HepG2 (cell line): ENCODE measurements around the gene EHD1. TPM values are rescaled to one million over a fixed set of nuclear protein-coding genes. Genes with fewer than 3 reads are reported as not detected.

Experiments
- ARNT ChIP-seq: fragments of 450-650 bp; IDR thresholded peaks from 2 replicates; pipeline ENCODE4 v1.6.1; 2017
- BCL6 ChIP-seq: IDR thresholded peaks from 2 replicates; pipeline ENCODE4 v1.6.1; 2016; ENCODE audit warnings: missing genetic modification reagents, missing compliant biosample characterization
- DNMT1 ChIP-seq: sonication (generic); formaldehyde crosslinking; IDR thresholded peaks from 2 replicates; pipeline ENCODE4 v1.5.1; 2020; ENCODE audit warnings: mild to moderate bottlenecking, missing genetic modification reagents
- HDAC6 ChIP-seq: fragments of 200-600 bp; sonication (generic); IDR thresholded peaks from 2 replicates; pipeline ENCODE4 v1.7.0; 2017; ENCODE audit warnings: mild to moderate bottlenecking, antibody characterized with exemption, low read length, low read depth
- HMGA1 ChIP-seq: sonication (generic); formaldehyde crosslinking; conservative IDR thresholded peaks from 2 replicates; pipeline ENCODE4 v1.4.0; 2020; ENCODE audit warnings: missing genetic modification reagents
- HMGXB4 ChIP-seq, 2 experiments: sonication (generic) in 1 of 2; formaldehyde crosslinking in 1 of 2; IDR thresholded peaks; 2 replicates each; pipeline versions ENCODE4 v1.4.0 to v1.6.1; 2018 to 2020; ENCODE audit warnings: missing genetic modification reagents in 2 of 2, borderline replicate concordance in 1 of 2, low read depth in 1 of 2, mild to moderate bottlenecking in 1 of 2, missing biosample characterization in 1 of 2
- NFE2L1 ChIP-seq: sonication (generic); formaldehyde crosslinking; IDR thresholded peaks from 2 replicates; pipeline ENCODE4 v1.4.0; 2020; ENCODE audit warnings: missing genetic modification reagents, mild to moderate bottlenecking, borderline replicate concordance
- NR2F1 ChIP-seq, 2 experiments: fragments of 450-650 bp in 1 of 2; formaldehyde crosslinking in 1 of 2; IDR thresholded peaks; 2 replicates each; pipeline versions ENCODE4 v1.5.0 to v1.6.1; 2016 to 2020; ENCODE audit warnings: mild to moderate bottlenecking in 1 of 2, missing compliant biosample characterization in 1 of 2, missing genetic modification reagents in 1 of 2, moderate library complexity in 1 of 2
- REST ChIP-seq, 2 experiments: IDR thresholded peaks; 2 replicates each; pipeline ENCODE4 v1.6.1; 2011 to 2012; ENCODE audit warnings: low read length in 2 of 2, borderline replicate concordance in 1 of 2, low read depth in 1 of 2, mild to moderate bottlenecking in 1 of 2, moderate library complexity in 1 of 2
- RFX1 ChIP-seq: fragments of 450-650 bp; IDR thresholded peaks from 2 replicates; pipeline ENCODE4 v1.6.1; 2017
- SIN3B ChIP-seq: fragments of 150-350 bp; IDR thresholded peaks from 2 replicates; pipeline ENCODE4 v1.6.1; 2014; ENCODE audit warnings: low read length
- SIX4 ChIP-seq: sonication (generic); formaldehyde crosslinking; IDR thresholded peaks from 2 replicates; pipeline ENCODE4 v1.4.0; 2020; ENCODE audit warnings: missing genetic modification reagents
- SKI ChIP-seq: fragments of 450-650 bp; IDR thresholded peaks from one replicate; pipeline ENCODE4 v1.6.1; 2018; ENCODE audit warnings: mild to moderate bottlenecking; ENCODE audit not compliant: partially characterized antibody
- SRF ChIP-seq: IDR thresholded peaks from 2 replicates; pipeline ENCODE4 v1.6.1; 2011; ENCODE audit warnings: mild to moderate bottlenecking, low read depth, low read length, moderate library complexity
- SSRP1 ChIP-seq: IDR thresholded peaks from 2 replicates; pipeline ENCODE4 v1.6.1; 2016; ENCODE audit warnings: control low read depth
- TCF12 ChIP-seq, 2 experiments: fragments of 450-650 bp in 1 of 2; sonication (generic) in 1 of 2; formaldehyde crosslinking in 1 of 2; IDR thresholded peaks; 2 replicates each; pipeline versions ENCODE4 v1.6.1 to v1.8.0; 2017 to 2022; ENCODE audit warnings: antibody characterized with exemption in 1 of 2, mild to moderate bottlenecking in 1 of 2, missing genetic modification reagents in 1 of 2, moderate library complexity in 1 of 2
- THAP8 ChIP-seq: sonication (generic); formaldehyde crosslinking; IDR thresholded peaks from 2 replicates; pipeline ENCODE4 v1.5.1; 2020; ENCODE audit warnings: missing genetic modification reagents, mild to moderate bottlenecking, borderline replicate concordance
- TRAFD1 ChIP-seq: sonication (generic); formaldehyde crosslinking; IDR thresholded peaks from 2 replicates; pipeline ENCODE4 v1.5.1; 2020; ENCODE audit warnings: missing genetic modification reagents, mild to moderate bottlenecking, borderline replicate concordance
- ZMYM3 ChIP-seq: sonication (generic); formaldehyde crosslinking; IDR thresholded peaks from 2 replicates; pipeline ENCODE4 v1.5.1; 2020; ENCODE audit warnings: mild to moderate bottlenecking, missing genetic modification reagents
- ZNF451 ChIP-seq: sonication (generic); formaldehyde crosslinking; IDR thresholded peaks from 2 replicates; pipeline ENCODE4 v1.5.0; 2020; ENCODE audit warnings: mild to moderate bottlenecking, missing genetic modification reagents
- ZNF484 ChIP-seq: sonication (generic); formaldehyde crosslinking; IDR thresholded peaks from 2 replicates; pipeline ENCODE4 v1.5.1; 2020; ENCODE audit warnings: mild to moderate bottlenecking, low read depth, missing genetic modification reagents, borderline replicate concordance
- ZNF772 ChIP-seq: sonication (generic); formaldehyde crosslinking; IDR thresholded peaks from 2 replicates; pipeline ENCODE4 v1.5.0; 2020; ENCODE audit warnings: mild to moderate bottlenecking, missing genetic modification reagents
- polyA plus RNA-seq, 8 experiments: library from polyadenylated mRNA; depleted of rRNA in 3 of 8; stranded (reverse) in 7 of 8; unstranded in 1 of 8; fragments of >200 nt; fragmentation: Illumina TruSeq in 4 of 8; extraction: Trizol in 4 of 8; gene quantifications; 2 replicates each; pipeline versions ENCODE4 v1.2.1 to v1.2.3, GENCODE V29; 2011 to 2016; ENCODE audit warnings: low read depth in 4 of 8, missing spikeins in 1 of 8, mixed read lengths in 1 of 8; ENCODE audit not compliant: insufficient read depth in 1 of 8
- total RNA-seq, 5 experiments: library from RNA; depleted of rRNA; stranded (reverse); fragments of >200 nt; fragmentation: Illumina TruSeq; extraction: Trizol; gene quantifications; 2 replicates each; pipeline ENCODE4 v1.2.3, GENCODE V29; 2016; ENCODE audit warnings: low read depth in 1 of 5

Gene EHD1
- total and polyA plus RNA-seq, 2 of the 13 experiments (the other 11 are each of a cell fraction or from before 2014, with no cell fraction given) = 23.6 to 26.6 TPM

- TF ChIP-seq HMGXB4 (CRISPR knock-in tag; IDR thresholded peaks at IDR 0.05; ENCODE audit: borderline replicate concordance in 1 of 2, low read depth in 1 of 2) (no peak), THAP8 (CRISPR knock-in tag) (no peak), HMGA1 (CRISPR knock-in tag) (no peak), NFE2L1 (CRISPR knock-in tag) (no peak), RFX1 (no peak), REST (IDR thresholded peaks at IDR 0.05; ENCODE audit: borderline replicate concordance in 1 of 2, low read depth in 1 of 2, low read length in 2 of 2) (no peak), SSRP1 (no peak), SRF (no peak), SKI (peak; percentile 88), HDAC6 (no peak), SIX4 (no peak), ZMYM3 (CRISPR knock-in tag) (no peak), TCF12 (IDR thresholded peaks at IDR 0.05) (no peak), TCF12 (CRISPR knock-in tag; IDR thresholded peaks at IDR 0.05) (no peak), BCL6 (CRISPR knock-in tag) (peak; percentile 81), ZNF484 (CRISPR knock-in tag) (no peak), ZNF451 (CRISPR knock-in tag) (no peak), NR2F1 (CRISPR knock-in tag; IDR thresholded peaks at IDR 0.05) (no peak), SIN3B (no peak), TRAFD1 (no peak), ZNF772 (CRISPR knock-in tag) (no peak), ARNT (no peak), DNMT1 (no peak)
These were observed 7.2 kb upstream of the EHD1 start (continued) for GRCh38 chr11:64885367-64886286.
